AG09319 (cell line): ENCODE data around the gene ZMIZ1.

Experiments
- DNase-seq: peaks from one replicate; pipeline ENCODE4 v3.0.0-alpha.2; 2010; ENCODE audit warnings: low read depth; ENCODE audit errors: extremely low read depth
- CTCF ChIP-seq: IDR thresholded peaks from 2 replicates; pipeline ENCODE4 v1.5.1; 2011; ENCODE audit warnings: low read depth, mild to moderate bottlenecking, inconsistent platforms, low read length, moderate library complexity

ZMIZ1 gene

GRCh38 chr10:79206300-79207095 is 137.7 kb downstream of the ZMIZ1 start:
- TF ChIP-seq CTCF = no peak
- no peak for DNase-seq

DNA sequence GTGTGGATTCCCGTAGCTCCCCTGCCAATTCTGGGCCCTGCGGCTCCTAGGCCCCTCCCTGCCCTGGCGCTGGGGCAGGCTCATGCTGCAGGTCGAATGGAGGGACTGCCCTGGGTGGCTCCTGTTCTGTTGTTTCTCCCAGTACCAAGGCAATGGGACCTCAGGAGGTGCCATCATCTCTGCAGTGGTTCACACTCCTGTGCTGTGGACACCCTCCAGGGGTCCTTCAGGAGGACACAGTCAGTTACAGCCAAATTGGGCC is 138.3 kb downstream of the ZMIZ1 start:
- TF ChIP-seq CTCF = no peak

DNA sequence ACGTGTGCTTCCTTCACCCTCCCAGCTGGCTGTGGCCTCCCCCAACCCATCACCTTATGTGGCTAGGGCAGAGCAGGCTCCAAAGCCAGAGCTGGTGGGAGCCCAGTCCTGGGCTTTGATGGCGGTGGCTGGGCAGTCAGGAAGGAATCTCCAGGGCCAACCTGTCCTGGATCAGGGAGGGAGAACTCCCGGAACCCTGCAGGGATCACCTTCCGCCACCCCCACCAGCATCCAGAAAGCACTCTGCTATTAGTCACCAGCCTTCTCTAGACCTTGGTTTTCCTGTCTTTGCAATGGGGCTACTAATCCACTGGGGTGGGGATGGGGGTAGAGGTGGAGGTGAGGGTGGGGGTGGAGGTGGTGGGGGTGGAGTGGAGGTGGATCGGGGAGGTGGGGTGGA is 139.0 kb downstream of the ZMIZ1 start:
- TF ChIP-seq CTCF = no peak
- DNase-seq = no peak

More for the DNA sequence above, 138.3 kb downstream of the ZMIZ1 start:
- no peak for DNase-seq

DNA sequence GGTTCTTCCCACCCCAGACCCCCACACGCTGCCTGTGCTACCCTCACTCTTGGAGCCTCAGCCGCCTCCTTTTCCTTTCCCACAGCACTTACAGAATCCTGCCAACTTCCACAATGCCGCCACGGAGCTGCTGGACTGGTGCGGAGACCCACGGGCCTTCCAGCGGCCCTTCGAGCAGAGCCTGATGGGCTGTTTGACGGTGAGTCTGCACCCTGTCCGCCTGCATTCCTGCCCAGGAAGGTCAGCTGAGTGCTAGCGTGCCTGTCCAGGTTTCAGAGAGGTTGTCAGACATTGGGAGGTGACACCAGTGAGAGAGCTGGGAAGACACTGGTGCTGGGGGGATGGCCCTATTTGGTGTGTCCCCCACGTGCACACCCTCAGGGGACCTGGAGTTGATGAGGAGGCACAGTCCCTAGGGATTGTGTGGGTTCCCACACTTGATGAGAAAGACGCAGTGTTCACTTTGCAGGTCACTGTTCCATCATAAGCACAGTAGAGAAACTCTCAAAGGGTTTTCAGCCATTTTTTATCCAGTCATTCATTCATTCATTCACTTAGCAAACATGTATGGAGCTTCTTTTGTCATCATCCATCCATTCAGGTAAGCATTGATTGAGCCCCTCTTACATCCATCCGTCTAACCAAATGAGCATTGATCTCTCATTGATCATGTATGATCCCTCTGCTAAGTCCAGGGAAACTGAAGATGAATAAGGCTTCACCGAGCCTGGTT is 139.7 kb downstream of the ZMIZ1 start:
- no peak for DNase-seq
- TF ChIP-seq CTCF = no peak

GRCh38 chr10:79209340-79209739 is 140.6 kb downstream of the ZMIZ1 start:
- no peak for DNase-seq
- TF ChIP-seq CTCF = no peak

DNA sequence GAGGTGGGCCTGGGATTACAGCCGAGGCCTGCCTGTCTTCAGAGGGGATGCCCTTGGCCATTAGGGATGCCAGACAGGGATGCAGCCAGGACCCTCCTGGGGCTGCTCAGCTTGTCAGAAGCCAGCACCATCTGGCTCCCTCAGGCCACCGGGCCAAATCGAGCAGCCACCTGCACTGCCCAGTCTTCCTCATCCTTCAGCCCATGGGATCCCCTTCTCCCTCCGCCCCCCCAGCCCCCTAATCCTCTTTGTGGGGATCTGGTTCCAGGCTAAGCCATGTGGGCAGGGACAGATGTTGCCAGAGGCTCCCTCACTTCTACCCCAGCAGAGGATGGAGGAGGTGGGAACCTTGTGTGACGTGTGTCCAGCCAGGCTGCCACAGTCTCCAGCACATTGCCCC is 141.1 kb downstream of the ZMIZ1 start:
- no peak for DNase-seq
- no peak for TF ChIP-seq CTCF

- no peak for TF ChIP-seq CTCF
- DNase-seq = no peak
These were observed 141.9 kb downstream of the ZMIZ1 start for GRCh38 chr10:79210672-79211071.
